Amniotic epithelial cell (primary cell): ENCODE results near the gene WIPF2.

Source experiments
- DNase-seq: peaks from one replicate; pipeline ENCODE4 v3.0.0-alpha.2; 2010; ENCODE audit warnings: low read depth

WIPF2 gene, protein sequence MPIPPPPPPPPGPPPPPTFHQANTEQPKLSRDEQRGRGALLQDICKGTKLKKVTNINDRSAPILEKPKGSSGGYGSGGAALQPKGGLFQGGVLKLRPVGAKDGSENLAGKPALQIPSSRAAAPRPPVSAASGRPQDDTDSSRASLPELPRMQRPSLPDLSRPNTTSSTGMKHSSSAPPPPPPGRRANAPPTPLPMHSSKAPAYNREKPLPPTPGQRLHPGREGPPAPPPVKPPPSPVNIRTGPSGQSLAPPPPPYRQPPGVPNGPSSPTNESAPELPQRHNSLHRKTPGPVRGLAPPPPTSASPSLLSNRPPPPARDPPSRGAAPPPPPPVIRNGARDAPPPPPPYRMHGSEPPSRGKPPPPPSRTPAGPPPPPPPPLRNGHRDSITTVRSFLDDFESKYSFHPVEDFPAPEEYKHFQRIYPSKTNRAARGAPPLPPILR

DNA sequence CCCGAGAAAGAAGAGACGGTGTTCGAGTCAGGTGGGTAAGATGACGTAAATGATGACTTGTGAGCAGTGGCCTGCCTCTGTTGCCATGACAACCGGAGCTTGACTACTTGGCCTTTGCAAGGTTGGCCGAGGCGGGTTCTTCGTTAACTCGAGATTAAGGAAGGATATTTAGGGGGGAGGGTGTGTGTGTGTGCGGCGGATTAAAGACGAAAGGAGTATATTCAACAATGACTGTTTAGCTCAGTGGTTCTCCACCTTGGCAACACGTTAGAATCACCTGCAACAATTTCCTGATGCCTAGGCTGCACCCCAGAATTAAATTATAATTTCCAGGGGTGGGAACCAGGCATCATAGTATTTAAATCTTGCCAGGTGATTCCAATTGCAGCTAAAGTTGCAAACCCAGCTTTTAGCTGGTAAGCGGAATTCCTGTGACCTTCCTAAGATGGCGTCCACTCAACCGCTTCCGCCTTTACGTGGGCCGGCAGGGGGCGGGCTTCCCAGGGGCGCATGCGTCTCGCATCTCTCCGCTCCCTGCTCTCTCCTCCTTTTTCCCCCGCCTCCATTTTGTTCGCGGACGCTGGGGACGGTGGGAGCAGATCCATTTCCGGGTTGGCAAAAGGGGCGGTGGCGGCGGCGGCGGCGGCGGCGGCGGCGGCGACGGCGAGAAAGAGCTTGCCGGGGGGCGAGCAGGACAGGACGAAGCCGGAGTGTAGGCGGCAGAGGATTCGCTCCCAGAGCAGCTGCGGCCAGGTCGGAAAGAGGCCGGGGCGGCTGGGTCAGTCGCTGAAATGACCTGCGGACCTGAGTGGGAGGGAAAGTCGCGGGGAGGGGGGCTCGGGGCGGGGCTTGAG lies at the start of gene WIPF2:
TSS of gene WIPF2 (plus strand) at position 565 of the 854 bp plus-strand sequence. CDS start 37,156 bp downstream, outside the sequence.
- peak; percentile 93 for DNase-seq

DNA sequence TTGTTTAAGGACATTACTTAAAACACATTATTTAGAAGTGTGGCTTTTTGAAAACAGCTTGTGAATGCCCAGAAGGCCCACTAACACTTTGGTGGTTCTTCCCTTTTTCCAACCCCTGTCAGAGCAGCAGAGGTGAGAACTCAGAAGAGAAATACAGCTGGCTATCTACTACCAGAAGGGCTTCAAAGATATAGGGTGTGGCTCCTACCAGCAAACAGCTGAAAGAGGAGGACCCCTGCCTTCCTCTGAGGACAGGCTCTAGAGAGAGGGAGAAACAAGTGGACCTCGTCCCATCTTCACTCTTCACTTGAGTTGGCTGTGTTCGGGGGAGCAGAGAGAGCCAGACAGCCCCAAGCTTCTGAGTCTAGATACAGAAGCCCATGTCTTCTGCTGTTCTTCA lies 48.8 kb upstream of the WIPF2 start:
- no peak for DNase-seq

DNA sequence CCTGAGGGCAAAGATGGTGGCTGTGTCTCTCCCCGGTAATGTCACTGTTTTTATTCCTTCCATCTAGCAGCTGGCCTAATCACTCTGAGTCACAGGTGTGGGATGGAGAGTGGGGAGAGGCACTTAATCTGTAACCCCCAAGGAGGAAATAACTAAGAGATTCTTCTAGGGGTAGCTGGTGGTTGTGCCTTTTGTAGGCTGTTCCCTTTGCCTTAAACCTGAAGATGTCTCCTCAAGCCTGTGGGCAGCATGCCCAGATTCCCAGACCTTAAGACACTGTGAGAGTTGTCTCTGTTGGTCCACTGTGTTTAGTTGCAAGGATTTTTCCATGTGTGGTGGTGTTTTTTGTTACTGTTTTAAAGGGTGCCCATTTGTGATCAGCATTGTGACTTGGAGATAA lies 47.4 kb upstream of the WIPF2 start:
- DNase-seq = peak; percentile 15

DNA sequence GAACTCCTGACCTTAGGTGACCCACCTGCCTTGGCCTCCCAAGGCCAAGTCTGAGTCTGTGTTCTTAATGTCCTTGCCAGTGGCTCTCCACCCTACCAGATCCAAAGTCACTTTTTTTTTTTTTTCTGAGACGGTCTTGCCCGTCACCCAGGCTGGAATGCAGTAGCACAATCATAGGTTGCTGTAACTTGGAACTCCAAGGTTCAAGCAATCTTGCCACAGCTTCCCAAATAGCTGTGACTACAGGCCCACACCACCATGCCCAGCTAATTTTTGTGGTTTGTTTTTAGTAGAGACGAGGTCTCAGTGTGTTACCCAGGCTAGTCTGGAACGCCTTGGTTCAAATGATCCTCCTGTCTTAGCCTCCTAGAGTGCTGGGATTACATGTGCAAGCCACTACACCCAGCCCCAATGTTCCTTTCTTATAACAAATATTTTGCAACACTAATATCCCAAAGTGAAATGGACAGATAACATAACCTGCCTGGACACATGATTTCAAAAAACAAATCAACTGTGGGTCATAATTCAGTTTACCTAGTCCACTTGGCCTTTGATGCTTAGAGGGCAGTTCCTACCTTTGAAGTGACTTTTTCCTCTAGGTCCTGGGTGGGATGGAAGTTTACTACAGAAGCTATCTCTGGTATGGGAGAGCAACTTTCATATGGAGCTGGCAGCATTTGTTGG lies 45.9 kb upstream of the WIPF2 start:
- DNase-seq = no peak

DNA sequence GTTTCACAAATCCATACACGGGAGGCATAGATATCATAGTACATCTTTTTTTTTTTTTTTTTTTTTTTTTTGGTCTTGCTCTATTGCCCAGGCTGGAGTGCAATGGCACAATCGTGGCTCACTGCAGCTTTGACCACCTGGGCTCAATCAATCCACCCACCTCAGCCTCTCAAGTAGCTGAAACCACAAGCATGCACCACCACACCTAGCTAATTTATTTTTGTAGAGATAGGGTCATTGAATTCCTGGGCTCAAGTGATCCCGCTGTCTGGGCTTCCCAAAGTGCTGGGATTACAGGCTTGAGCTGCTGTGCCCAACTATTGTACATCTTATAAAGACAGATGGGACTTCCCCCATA lies 45.3 kb upstream of the WIPF2 start:
- no peak for DNase-seq

DNA sequence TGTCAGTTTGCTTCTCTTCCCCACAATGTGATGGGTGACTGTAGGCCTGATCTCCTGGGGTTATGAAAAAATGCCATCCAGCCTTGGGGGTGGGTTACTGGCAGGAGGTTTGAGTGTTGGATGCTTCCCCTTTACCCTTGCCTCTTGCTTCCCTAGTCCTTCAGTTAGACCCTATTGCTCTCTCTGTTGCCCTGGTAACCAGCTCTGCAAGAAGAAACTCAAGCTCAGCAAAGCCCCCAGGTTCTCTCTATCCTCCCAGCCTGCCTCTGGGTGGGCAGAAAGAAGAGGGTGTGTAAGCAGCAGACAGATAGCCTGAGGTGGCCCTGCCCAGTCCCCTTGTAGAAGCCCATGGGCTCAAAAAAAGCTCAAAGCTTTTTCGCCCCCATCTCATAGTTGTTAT lies 44.6 kb upstream of the WIPF2 start:
- DNase-seq = no peak

DNA sequence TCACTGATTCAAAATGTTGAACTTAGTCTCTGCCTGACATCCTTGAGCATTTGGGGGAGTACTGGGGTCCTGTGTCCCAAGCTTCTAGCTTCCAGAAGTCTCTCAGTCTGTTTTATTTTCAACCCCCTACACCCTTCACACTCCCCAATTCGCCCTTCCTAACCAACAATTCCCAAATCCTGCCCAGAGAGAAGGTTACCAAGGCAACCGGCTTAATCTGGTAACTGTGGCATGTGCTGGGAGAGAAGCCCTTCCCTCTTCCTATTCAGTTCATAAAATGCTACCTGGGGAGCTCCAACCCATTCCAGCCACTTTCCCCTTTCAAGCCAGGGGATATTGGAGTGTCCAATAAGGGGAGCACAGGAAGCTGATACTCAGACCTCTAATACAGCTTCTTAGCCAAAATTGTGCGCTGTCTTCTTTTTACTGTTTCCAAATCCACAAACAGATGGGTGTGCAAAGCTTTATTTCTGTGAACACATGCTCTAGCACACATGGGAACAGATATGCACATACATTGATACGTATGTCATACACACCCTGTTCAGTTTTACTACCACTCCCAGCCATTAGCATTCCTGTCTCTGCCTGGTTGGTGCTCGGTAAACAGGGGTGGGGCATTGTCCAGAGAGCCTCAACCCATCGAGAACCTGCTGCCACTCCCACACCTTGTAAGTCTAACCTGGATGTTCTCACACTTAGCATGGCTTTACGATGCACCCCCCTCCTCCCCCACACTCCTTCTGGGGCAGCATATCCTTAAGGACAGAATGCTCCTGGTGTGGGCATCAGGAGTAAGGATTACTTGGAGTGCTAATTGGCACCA lies 43.0 kb upstream of the WIPF2 start:
- no peak for DNase-seq

DNA sequence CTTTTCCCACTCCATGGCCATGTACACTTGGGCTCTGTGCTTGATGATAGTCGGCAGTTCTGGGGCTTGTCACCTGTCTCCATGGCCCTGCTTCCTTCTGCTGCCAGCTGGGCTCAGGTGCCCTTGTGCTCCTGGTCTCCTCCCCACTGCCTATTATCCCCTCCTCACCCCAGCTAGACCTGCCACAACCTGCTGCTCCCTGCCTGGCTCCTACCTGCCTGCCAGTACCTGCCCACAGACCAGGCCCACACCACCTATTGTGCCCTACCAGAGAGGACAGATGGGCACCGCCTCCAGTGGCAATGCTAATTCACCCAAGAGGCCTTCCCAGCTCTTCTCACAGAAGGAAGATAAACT lies 42.4 kb upstream of the WIPF2 start:
- DNase-seq = no peak

DNA sequence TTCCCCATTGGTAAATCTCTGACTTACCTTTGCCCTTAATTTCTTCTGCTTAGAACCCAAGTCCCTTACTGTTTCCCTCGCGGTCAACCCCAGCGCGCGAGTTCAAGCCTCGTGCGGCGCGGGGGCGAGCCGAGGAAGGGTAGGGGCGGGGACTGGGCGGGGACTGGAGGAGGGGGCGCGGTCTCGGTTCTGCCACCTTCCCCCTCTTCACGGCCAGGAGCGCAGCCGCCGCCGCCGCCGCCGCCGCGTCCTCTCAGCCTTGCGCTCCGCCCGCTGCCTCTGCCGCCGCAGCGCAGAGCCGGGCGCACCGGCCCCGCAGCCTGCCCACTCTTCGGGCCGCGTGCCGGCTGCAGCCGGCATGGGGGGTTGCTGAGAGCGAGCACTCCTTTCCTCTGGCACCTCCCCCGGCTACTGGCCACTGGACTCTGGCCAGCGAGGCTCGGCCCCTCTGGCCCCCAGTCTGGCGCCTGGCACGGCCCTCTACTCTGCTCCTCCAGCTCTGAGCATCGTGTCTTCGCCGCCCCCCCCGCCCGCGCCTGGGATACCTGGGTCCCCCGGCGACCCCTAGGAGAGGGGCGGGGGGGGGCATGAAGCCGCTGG lies 41.7 kb upstream of the WIPF2 start, which contains the start of gene RAPGEFL1:
TSS of gene RAPGEFL1 (plus strand) at position 196 of the 600 bp plus-strand sequence. CDS start at position 588, 392 bp downstream.
- peak; percentile 68 for DNase-seq

DNA sequence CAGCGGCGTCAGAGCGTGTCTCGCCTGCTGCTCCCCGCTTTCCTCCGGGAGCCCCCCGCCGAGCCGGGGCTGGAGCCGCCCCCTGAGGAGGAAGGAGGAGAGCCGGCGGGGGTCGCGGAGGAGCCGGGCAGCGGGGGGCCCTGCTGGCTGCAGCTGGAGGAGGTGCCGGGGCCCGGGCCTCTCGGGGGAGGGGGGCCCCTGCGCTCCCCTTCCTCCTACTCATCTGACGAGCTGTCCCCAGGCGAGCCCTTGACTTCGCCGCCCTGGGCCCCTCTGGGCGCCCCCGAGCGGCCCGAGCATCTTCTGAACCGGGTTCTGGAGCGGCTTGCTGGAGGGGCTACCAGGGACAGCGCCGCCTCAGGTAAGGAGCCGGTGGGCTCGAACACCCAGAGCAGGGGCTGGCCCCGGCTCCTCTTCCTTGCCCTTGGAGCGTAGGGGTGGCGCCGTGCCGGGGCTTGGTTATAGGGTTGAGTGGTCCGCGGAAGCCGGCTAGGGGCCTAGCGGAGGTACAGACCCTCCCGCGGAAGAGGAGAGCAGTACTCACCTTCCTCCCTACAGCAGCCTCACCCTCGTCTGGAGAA lies 41.0 kb upstream of the WIPF2 start:
- DNase-seq = no peak

DNA sequence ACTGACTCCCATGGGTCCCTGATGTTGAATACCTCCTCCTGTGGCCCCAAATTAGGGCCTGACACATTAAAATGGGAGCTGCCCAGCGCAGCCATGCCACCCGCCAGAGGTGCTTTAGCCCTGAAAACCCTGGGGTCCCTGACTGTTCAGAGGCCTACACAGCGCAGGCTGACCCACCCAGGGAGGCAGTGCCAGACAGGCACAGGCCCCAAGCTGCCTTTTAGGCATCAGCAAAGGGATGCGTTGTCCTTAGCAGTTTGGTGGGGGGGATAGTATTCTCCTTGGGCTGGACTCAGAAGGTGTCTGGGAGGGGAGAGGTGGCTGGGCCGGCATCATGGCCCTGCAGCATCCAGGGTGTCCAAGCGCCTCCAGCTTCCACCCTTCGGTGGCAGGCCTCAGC lies 40.4 kb upstream of the WIPF2 start:
- no peak for DNase-seq

DNA sequence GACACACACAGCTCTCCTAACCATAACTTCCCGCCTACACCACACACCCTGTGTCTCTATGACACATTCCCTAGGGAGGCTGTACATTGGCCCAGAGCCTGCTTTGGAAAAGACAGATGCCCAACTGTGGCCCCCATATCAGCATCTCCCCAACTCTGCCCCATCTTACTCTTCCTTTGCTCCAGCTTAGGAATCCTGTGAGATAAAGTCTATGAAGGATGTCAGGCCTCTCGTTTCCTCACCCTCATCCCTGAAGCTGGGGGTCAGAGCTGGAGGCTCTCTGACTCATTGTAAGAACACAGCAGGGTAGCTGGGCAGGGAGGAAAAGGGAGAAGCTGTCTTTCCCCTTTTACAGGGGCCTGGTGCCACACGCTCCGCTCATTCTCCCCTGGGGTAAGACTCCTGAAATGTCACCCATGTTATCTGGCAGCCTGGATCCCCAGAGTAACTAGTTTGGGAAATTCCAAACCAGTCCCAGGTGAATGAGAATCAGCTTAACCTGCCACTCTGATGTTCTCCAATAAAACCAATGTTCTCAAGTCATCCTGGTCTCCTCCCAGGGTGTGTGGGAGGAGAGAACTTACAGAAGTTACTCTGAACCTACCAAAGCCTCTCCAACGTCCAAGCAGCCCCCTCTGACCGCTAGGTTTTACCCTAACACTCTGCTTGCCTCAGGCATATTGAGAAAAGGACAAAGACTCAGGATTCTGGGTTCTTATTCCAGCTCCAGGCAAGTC lies 39.0 kb upstream of the WIPF2 start:
- DNase-seq = peak; percentile 87

DNA sequence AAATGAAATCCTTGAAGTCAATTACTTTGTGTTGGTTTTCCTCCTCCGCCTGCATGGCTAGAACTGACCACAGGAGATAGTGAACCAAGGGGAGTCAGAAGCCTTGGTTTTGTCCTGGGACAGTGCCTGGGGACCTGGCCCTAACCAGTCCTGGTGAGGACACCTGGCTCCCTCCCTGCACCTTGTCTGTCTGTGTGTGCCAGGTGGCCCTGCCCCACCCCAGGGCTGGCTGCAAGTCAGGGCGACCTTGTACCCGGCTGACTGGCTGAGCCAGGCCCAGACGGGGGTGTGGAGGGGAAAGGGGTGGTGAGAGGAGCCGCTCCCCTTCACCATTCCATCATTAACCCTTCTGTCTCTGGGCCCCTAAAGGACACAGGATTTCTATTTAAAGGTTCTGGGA lies 38.4 kb upstream of the WIPF2 start:
- DNase-seq = peak; percentile 51

DNA sequence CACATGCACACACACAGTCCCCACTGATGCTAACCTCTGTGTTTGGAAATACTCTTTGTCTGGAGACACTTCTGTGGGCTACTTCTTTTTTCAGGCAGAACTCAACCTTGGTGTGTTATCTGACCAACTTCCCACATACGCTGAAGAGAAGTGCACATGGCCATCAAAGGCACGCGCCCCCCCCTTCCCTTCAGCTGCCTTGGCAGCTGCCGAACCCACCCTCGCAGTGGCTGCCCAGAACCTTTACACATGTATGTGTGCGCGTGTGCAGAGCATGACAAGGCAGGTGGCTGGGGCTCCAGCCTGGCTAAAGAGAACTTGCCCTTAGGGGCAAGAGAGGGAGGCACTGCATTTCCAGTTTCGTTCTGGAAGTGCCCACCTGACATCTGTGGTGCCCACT lies 37.9 kb upstream of the WIPF2 start:
- no peak for DNase-seq

DNA sequence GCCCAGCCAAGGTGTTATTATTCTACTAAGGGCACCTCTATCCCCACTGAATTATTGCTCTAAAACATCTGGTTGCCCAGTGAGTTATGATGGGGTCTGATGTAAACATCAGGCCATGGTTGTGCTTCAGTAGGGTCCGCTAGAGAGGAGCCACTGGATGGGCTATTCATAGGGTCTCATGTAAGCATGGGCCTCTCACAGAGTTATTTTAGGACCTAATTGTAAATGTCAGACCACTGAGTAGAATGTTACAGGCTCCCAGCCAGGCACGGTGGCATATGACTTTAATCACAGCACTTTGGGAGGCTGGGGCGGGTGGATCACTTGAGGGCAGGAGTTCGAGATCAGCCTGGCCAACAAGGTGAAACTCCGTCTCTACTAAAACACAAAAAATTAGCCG lies 36.5 kb upstream of the WIPF2 start:
- no peak for DNase-seq

DNA sequence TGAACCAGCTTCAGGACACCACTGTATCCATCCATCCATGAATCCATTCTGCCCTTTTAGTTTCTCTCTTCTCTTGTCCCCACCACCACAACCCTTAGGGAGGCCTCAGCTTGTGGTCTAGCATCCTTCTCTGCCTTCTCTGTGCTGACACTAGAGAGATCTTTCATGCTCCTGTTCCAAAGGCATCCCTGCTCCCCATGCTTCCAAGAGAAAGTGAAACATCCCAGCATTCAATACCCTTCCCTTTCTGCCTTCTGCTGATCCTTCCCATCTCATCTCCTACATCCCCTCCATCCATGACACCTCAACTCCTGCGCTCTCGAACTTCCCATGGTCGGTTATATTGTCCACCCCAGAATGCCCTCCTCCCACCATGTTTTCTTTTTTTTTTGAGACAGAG lies 31.9 kb upstream of the WIPF2 start:
- DNase-seq = no peak

DNA sequence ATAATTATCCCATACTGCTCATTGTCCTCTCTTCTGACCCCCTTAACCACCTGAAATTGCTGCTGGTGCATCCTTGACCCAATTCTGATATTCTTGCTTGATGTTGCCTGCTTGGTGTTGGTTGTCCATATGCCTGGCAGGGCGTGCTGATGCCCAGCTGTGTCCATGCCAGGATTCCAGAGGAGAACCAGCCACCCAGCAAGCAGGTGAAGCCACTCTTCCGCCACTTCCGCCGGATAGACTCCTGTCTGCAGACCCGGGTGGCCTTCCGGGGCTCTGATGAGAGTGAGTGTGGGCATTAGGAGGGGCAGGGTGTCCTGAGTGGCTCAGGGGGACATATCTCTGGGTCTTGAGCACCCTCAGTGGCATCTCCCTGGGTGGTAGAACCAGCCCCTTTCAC lies 30.4 kb upstream of the WIPF2 start:
- DNase-seq = no peak

DNA sequence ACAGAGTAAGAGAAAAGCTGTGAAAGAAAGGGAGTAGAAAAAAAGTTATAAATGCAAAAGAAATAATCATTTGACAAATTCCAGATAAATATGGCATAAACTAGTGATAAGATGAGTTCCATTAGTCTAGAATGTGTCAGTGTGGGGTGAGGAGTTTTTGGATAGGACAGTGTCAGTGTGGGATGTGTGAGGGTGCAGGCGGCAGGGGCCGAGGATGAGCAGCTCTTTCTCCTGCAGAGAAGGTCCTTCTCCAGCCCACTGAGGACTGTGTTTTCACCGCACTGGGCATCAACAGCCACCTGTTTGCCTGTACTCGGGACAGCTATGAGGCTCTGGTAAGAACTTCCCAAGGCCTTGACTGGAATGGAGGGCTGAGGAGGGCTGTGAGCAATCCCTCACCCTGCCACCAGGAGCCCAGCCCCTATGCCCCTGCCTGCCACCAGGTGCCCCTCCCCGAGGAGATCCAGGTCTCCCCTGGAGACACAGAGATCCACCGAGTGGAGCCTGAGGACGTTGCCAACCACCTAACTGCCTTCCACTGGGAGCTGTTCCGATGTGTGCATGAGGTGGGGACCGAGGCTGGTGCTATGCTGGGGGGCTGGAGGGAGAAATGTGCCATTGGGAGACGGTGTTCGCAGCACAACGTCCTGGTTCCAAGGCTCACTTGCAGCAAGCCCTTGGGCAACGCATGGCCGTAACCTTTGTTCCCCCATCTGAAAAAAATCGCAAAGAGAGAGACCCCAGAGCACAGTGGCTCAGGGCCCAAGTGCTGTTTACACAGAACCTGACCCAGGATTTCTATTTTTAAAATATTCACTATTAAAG lies 28.7 kb upstream of the WIPF2 start:
- DNase-seq = no peak
